HepG2 (cell line): ENCODE measurements around the gene CNOT1.

Experiments
- RAD21 ChIP-seq: fragments of 450-650 bp; formaldehyde crosslinking; IDR thresholded peaks from 2 replicates; pipeline ENCODE4 v1.5.0; 2020; ENCODE audit warnings: mild to moderate bottlenecking
- SRF ChIP-seq: IDR thresholded peaks from 2 replicates; pipeline ENCODE4 v1.6.1; 2011; ENCODE audit warnings: mild to moderate bottlenecking, low read depth, low read length, moderate library complexity
- STAT5B ChIP-seq: sonication (generic); formaldehyde crosslinking; IDR thresholded peaks from 2 replicates; pipeline ENCODE4 v1.4.0; 2020; ENCODE audit warnings: missing genetic modification reagents
- ZFP41 ChIP-seq: sonication (generic); formaldehyde crosslinking; IDR thresholded peaks from 2 replicates; pipeline ENCODE4 v1.4.0; 2020; ENCODE audit warnings: mild to moderate bottlenecking, missing genetic modification reagents, borderline replicate concordance
- ZNF501 ChIP-seq: sonication (generic); formaldehyde crosslinking; IDR thresholded peaks from 2 replicates; pipeline ENCODE4 v1.5.1; 2020; ENCODE audit warnings: mild to moderate bottlenecking, moderate library complexity, missing genetic modification reagents
- TF ChIP-seq, protein P1 (sequence below): sonication (generic); formaldehyde crosslinking; IDR thresholded peaks from 2 replicates; pipeline ENCODE4 v1.5.0; 2020; ENCODE audit warnings: mild to moderate bottlenecking, missing genetic modification reagents, moderate library complexity

DNA sequence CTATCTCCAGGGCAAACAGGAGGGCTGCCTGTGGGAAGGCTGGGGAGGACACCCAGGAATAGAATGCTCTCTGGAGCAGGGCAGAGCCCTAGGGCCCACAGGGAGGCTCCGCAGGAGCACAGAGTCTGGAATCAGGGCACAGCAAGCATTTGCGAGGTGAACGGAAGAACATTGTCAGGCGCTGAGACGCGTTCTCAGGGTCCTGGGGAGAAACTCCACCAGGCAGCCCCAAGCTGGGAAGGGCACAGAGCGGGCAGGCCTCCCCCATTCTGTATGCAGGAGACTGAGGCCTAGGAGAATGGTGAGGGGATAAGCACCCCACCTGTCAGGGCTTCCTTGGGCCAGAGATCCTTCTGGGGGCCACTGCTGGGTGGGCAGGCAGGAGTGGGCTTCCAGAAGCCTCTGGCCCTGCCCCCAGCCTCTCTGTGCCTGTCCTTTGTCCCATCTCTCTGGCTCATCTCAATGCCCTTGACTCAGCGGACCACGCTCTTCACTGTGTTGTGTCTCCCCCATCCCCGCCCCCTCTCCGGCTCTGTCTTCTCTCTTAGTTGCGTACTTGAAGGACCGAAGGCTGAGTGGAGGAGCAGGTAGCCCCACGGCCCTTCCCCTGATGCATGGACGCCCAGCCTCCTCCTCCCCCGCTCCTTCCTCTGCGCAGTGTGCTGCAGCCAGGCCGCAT, 119.4 kb downstream of the CNOT1 start:
- TF ChIP-seq STAT5B (CRISPR knock-in tag) (no peak), SRF (no peak), ZFP41 (no peak), RAD21 (CRISPR knock-in tag) (no peak), ZNF501 (CRISPR knock-in tag) (no peak)
- TF ChIP-seq, protein P1, sequence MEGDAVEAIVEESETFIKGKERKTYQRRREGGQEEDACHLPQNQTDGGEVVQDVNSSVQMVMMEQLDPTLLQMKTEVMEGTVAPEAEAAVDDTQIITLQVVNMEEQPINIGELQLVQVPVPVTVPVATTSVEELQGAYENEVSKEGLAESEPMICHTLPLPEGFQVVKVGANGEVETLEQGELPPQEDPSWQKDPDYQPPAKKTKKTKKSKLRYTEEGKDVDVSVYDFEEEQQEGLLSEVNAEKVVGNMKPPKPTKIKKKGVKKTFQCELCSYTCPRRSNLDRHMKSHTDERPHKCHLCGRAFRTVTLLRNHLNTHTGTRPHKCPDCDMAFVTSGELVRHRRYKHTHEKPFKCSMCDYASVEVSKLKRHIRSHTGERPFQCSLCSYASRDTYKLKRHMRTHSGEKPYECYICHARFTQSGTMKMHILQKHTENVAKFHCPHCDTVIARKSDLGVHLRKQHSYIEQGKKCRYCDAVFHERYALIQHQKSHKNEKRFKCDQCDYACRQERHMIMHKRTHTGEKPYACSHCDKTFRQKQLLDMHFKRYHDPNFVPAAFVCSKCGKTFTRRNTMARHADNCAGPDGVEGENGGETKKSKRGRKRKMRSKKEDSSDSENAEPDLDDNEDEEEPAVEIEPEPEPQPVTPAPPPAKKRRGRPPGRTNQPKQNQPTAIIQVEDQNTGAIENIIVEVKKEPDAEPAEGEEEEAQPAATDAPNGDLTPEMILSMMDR (CRISPR knock-in tag), result no peak
